Measurements from ENCODE around the gene ELF1. TPM values are rescaled to one million over a fixed set of nuclear protein-coding genes. Genes with fewer than 3 reads are reported as not detected.

The ELF1 gene
- total RNA-seq, 1 donor from 2014 or later: 65.0 TPM

GRCh38 chr13:40992678-40993518 lies 26.2 kb downstream of the ELF1 start:
- no peak for DNase-seq
- H3K4me3 Mint-ChIP-seq: no peak overlapping the region
- peaks cover 59% of the 10 kb centered on the region for H3K4me1 Mint-ChIP-seq
- H3K27me3 Mint-ChIP-seq: no peaks in the 10 kb centered on the region
- H3K36me3 Mint-ChIP-seq (ENCODE audit: low read depth): peaks cover 25% of the 10 kb centered on the region
- peak overlapping the region; percentile 12 for H3K27ac Mint-ChIP-seq
- H3K9me3 Mint-ChIP-seq: no peaks in the 10 kb centered on the region
- intact Hi-C loops (cut with micrococcal nuclease): no loop called here

DNA sequence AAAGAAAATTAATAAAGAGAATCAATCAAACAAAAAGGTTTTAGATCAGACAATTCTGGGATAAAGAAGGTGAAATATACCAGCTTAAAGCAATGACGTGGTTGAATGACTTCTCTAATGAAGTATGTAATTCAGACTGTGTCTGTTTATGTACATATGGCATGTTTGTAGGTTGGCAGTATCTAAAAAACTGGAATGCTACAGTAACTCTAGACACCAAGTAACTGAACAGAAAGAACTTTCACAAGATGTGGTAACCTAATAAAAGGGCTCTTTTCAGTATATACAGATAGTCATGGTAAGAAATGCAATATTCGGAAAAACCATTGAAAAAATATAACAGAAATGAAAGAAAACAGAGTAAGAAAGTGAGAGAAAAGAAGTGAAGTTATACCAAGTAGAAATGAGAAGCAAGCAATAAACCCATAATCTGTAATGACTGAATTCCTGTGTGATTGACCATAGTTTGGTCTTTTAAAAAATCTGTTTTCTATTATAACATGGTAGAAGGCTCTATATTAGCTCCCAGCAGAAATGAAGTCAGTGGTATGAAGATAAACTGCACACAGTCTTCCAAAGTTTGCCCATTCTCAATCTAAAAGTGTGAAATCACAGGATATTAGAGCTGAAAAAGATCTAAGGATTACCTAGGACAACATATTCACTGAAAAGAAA lies 31.4 kb downstream of the ELF1 start:
- DNase-seq: no peak
- H3K27ac Mint-ChIP-seq: peak overlapping the region; percentile 56
- no peaks in the 10 kb centered on the region for H3K9me3 Mint-ChIP-seq
- intact Hi-C loops (cut with micrococcal nuclease): loop anchor here (10.0 kb wide), 2 partner anchors 323 to 477 kb away; partner anchors contain the start of gene FOXO1
- H3K36me3 Mint-ChIP-seq (ENCODE audit: low read depth): peaks cover 5% of the 10 kb centered on the region
- peaks cover 48% of the 10 kb centered on the region for H3K4me1 Mint-ChIP-seq
- no peaks in the 10 kb centered on the region for H3K27me3 Mint-ChIP-seq
- no peak overlapping the region for H3K4me3 Mint-ChIP-seq

DNA sequence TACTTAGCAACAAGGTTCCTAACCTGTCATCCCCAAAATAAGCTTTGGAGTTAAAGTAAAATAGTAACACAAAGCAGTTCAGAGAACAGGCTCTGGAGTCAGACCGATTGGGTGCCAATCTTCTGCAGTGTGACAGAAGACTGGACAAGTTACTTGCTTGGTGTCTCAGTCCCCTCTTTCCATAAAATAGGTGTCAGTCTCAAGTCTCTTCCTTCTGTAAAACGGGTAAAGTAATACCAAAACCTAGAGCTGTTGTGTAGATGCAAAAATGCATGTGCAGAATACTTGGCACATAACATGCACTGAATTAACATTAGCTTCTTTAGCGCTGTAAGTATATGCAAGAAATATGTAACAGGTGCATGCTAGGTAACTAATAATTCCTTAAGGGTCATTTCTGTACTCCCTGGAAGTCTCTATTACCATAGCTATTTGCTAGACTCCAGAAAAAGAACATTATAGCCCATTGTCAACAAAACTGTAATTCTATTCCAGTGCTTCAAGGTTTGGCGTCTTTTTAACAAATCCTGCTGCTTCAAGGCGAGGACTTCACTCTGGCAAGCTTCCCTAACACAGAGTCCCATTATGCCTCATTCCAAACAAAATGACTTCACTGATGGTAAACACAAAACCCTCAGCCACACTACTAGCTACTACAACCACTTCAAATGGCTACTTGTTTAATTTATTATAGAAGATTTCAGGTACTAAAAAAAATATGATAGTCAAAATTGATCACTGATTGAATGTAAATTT lies 32.8 kb downstream of the ELF1 start:
- Mint-ChIP-seq H3K36me3 (ENCODE audit: low read depth) (peaks cover 8% of the 10 kb centered on the region), H3K4me1 (peaks cover 45% of the 10 kb centered on the region), H3K4me3 (peak overlapping the region; percentile 86), H3K9me3 (no peaks in the 10 kb centered on the region), H3K27ac (peak overlapping the region; percentile 93), H3K27me3 (no peaks in the 10 kb centered on the region)
- intact Hi-C loops (cut with micrococcal nuclease): loop anchor here (1.0 to 10.0 kb wide), 3 partner anchors 9 to 479 kb away; partner anchors contain the start of gene FOXO1
- peak; percentile 67 for DNase-seq

DNA sequence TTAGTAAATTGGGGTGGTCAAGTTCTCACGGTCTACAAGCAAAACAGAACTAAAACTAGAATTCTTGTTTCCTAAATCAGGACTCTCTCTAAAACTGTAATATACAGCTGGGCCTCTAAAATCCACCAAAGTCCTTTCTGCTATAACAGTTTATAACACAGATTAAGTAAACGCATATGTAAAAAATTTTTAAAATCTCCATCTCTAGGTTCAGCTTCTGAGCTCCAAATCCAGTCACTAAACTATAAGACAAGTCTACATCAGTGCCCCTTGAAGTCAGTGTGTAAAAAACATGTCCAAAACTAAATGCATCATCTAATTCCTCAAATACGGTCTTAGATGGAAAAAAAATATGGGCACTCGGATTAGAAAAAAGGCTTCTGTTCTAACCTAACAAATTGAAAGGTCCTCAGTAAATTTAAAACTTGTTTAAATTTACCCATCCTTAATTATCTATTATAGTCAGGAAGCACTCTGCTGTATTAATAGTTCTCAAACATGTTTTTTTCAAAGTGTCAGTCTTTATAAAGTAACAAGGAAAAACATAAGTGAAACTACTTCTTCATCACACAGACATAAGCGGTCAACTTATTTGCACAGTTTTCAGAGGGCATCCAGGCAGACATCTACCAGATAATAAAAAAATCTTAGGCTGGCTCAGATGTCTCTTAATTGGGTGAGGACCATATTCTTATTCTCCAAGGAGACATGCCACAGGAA lies 33.6 kb downstream of the ELF1 start:
- H3K36me3 Mint-ChIP-seq (ENCODE audit: low read depth): peaks cover 9% of the 10 kb centered on the region
- no peaks in the 10 kb centered on the region for H3K27me3 Mint-ChIP-seq
- no peaks in the 10 kb centered on the region for H3K9me3 Mint-ChIP-seq
- no peak for DNase-seq
- peaks cover 44% of the 10 kb centered on the region for H3K4me1 Mint-ChIP-seq
- H3K4me3 Mint-ChIP-seq: peak overlapping the region; percentile 86
- H3K27ac Mint-ChIP-seq: peak overlapping the region; percentile 93
- intact Hi-C loops (cut with micrococcal nuclease): loop anchor here (1.0 to 10.0 kb wide), 4 partner anchors 10 to 479 kb away; partner anchors contain the start of gene FOXO1

- Mint-ChIP-seq H3K36me3 (ENCODE audit: low read depth) (peaks cover 14% of the 10 kb centered on the region), H3K27me3 (no peaks in the 10 kb centered on the region), H3K4me3 (peak overlapping the region; percentile 86), H3K4me1 (peaks cover 51% of the 10 kb centered on the region), H3K27ac (peak overlapping the region; percentile 93), H3K9me3 (no peaks in the 10 kb centered on the region)
- intact Hi-C loops (cut with micrococcal nuclease): loop anchor here (1.0 to 10.0 kb wide), 4 partner anchors 11 to 480 kb away; partner anchors contain the start of gene FOXO1
- peak; percentile 74 for DNase-seq
These were observed 34.3 kb downstream of the ELF1 start for GRCh38 chr13:40984668-40985366.

GRCh38 chr13:40983725-40984667 lies 35.1 kb downstream of the ELF1 start:
- peak overlapping the region; percentile 86 for H3K4me3 Mint-ChIP-seq
- no peaks in the 10 kb centered on the region for H3K27me3 Mint-ChIP-seq
- peak overlapping the region; percentile 93 for H3K27ac Mint-ChIP-seq
- intact Hi-C loops (cut with micrococcal nuclease): loop anchor here (1.0 to 10.0 kb wide), 3 partner anchors 24 to 481 kb away; partner anchors contain the start of gene FOXO1
- no peaks in the 10 kb centered on the region for H3K9me3 Mint-ChIP-seq
- peaks cover 14% of the 10 kb centered on the region for H3K36me3 Mint-ChIP-seq (ENCODE audit: low read depth)
- H3K4me1 Mint-ChIP-seq: peaks cover 56% of the 10 kb centered on the region
- peak; percentile 73 for DNase-seq

DNA sequence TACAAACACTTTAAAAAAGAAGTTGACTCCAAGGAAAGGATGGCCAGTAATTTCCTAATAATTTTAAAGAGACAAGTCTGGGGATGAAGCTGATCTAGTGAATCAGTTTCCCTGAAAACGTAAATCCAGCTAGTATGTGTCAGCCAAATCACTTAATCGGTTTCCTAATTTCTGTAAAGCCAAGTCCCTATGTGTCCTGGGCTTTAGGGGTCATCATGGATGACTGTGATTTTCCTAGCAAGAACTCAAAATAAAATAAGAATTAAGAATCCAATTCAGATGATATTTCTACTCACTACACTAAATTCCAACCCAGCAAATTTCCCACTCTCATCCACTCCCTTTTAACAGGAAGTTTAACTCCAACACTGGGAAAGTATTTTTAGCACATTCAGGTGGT lies 35.9 kb downstream of the ELF1 start:
- no peak for DNase-seq
- peaks cover 17% of the 10 kb centered on the region for H3K36me3 Mint-ChIP-seq (ENCODE audit: low read depth)
- H3K4me3 Mint-ChIP-seq: peak overlapping the region; percentile 76
- H3K4me1 Mint-ChIP-seq: peaks cover 54% of the 10 kb centered on the region
- no peaks in the 10 kb centered on the region for H3K9me3 Mint-ChIP-seq
- H3K27me3 Mint-ChIP-seq: no peaks in the 10 kb centered on the region
- peak overlapping the region; percentile 91 for H3K27ac Mint-ChIP-seq
- intact Hi-C loops (cut with micrococcal nuclease): loop anchor here (10.0 kb wide), 2 partner anchors 318 to 482 kb away; partner anchors contain the start of gene FOXO1

GRCh38 chr13:40982772-40983171 lies 36.3 kb downstream of the ELF1 start:
- Mint-ChIP-seq H3K27ac (peak overlapping the region; percentile 91), H3K36me3 (ENCODE audit: low read depth) (peaks cover 22% of the 10 kb centered on the region), H3K4me1 (peaks cover 56% of the 10 kb centered on the region), H3K27me3 (no peaks in the 10 kb centered on the region), H3K4me3 (peak overlapping the region; percentile 76), H3K9me3 (no peaks in the 10 kb centered on the region)
- DNase-seq: peak; percentile 90
- intact Hi-C loops (cut with micrococcal nuclease): loop anchor here (1.0 to 10.0 kb wide), 6 partner anchors 13 to 482 kb away; partner anchors contain the start of genes ELF1 and FOXO1

- H3K36me3 Mint-ChIP-seq (ENCODE audit: low read depth): peaks cover 27% of the 10 kb centered on the region
- peak; percentile 56 for DNase-seq
- intact Hi-C loops (cut with micrococcal nuclease): loop anchor here (1.0 to 10.0 kb wide), 8 partner anchors 13 to 483 kb away; partner anchors contain the start of genes ELF1 and FOXO1
- H3K4me1 Mint-ChIP-seq: peaks cover 59% of the 10 kb centered on the region
- H3K27ac Mint-ChIP-seq: peak overlapping the region; percentile 92
- H3K9me3 Mint-ChIP-seq: no peaks in the 10 kb centered on the region
- no peaks in the 10 kb centered on the region for H3K27me3 Mint-ChIP-seq
- peak overlapping the region; percentile 76 for H3K4me3 Mint-ChIP-seq
These were observed 37.2 kb downstream of the ELF1 start for GRCh38 chr13:40981949-40982348.

GRCh38 chr13:40981361-40981760 lies 37.8 kb downstream of the ELF1 start:
- DNase-seq: no peak
- peak overlapping the region; percentile 97 for H3K4me3 Mint-ChIP-seq
- no peaks in the 10 kb centered on the region for H3K9me3 Mint-ChIP-seq
- H3K27me3 Mint-ChIP-seq: no peaks in the 10 kb centered on the region
- H3K36me3 Mint-ChIP-seq (ENCODE audit: low read depth): peaks cover 29% of the 10 kb centered on the region
- peak overlapping the region; percentile 95 for H3K27ac Mint-ChIP-seq
- intact Hi-C loops (cut with micrococcal nuclease): loop anchor here (1.0 to 10.0 kb wide), 4 partner anchors 15 to 483 kb away; partner anchors contain the start of gene FOXO1
- peaks cover 61% of the 10 kb centered on the region for H3K4me1 Mint-ChIP-seq

- Mint-ChIP-seq H3K9me3 (no peaks in the 10 kb centered on the region), H3K27me3 (no peaks in the 10 kb centered on the region), H3K4me1 (peaks cover 61% of the 10 kb centered on the region), H3K27ac (peak overlapping the region; percentile 82), H3K36me3 (ENCODE audit: low read depth) (peaks cover 29% of the 10 kb centered on the region), H3K4me3 (peak overlapping the region; percentile 97)
- intact Hi-C loops (cut with micrococcal nuclease): loop anchor here (2.0 to 10.0 kb wide), 3 partner anchors 14 to 484 kb away; partner anchors contain the start of gene FOXO1
- peak; percentile 75 for DNase-seq
These were observed 38.7 kb downstream of the ELF1 start for GRCh38 chr13:40980461-40980860.
